Activated CD8-positive, alpha-beta memory T cell treated with anti-CD3 and anti-CD28 coated beads for 36 hours (primary cell): ENCODE measurements around the gene PLBD2. TPM values are rescaled to one million over a fixed set of nuclear protein-coding genes. Genes with fewer than 3 reads are reported as not detected.

ENCODE experiments used
- CTCF ChIA-PET: fragments of 350-600 bp; sonication (Branson Sonifier 250); formaldehyde crosslinking; loops from one replicate; lab custom pipeline; 2021; ENCODE audit warnings: antibody characterized with exemption; lab: Charles Lee
- POLR2A ChIA-PET: fragments of 350-600 bp; sonication (Branson Sonifier 250); formaldehyde crosslinking; loops from one replicate; lab custom pipeline; 2021; ENCODE audit warnings: antibody characterized with exemption; lab: Charles Lee
- total RNA-seq, 2 experiments: library from RNA; stranded (reverse); gene quantifications; one replicate each; pipeline ENCODE4 v1.2.3, GENCODE V29; 2021

Gene PLBD2
- 10 to 100 TPM; 21.2 to 21.7 TPM for total RNA-seq

DNA sequence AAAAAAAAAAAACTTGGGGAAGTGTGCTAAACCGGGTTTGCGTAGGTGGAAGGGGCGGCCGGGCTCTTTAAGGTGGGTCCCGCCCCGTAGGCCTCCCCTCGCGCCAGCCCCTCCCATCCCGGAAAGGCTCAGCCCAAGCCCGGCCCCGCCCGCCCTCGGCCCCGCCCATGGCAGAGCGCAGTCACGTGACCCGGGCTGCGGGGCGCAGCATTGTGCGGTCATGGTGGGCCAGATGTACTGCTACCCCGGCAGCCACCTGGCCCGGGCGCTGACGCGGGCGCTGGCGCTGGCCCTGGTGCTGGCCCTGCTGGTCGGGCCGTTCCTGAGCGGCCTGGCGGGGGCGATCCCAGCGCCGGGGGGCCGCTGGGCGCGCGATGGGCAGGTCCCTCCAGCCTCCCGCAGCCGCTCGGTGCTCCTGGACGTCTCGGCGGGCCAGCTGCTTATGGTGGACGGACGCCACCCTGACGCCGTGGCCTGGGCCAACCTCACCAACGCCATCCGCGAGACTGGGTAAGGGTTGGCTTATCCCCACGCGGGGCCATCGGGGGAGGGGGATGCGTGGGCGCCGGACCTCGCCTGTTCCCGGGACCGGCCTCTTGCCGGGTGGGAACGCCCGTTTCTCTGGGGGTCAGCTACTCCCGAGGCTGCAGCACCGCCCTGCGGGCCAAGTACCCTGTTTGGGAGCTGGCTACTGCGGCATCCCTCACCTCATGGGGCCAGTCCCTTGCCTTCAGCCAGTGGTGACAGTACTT, at the start of gene PLBD2:
PLBD2 (plus strand) TSS at position 207 of the 752 bp plus-strand sequence; CDS start at position 221, 14 bp downstream.
- ChIA-PET CTCF (no interaction called here), POLR2A (interaction anchor here (0.6 to 1.1 kb wide), 4 partner anchors 24 to 243 kb away, joined by 3 to 8 read pairs (median 4); partner anchors contain the start of gene SLC8B1)

GRCh38 chr12:113310489-113310888, 47.9 kb upstream of the PLBD2 start:
- ChIA-PET CTCF (no interaction called here), POLR2A (interaction anchor here (0.8 kb wide), 1 partner anchor 9 kb away, joined by 3 read pairs; no protein-coding TSS in a partner anchor)

DNA sequence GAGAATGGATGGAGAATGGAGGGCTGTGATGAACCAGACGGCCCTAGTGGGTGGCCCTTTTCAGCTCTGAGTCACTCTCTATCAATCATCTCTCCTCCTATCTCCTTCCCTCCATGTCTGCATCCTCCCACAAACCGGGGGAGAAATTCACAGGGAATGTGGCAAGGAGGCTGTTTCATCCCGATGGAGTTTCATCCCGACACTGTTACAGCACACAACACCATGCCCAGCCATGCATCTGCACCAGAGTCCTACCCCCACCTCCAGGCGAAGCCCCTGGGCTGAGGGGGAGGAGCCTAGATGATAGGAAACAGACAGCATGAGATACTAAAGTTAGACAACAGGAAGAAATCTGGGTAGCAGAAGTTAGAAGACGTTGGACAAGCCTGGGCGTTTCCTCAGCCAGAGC, 44.3 kb upstream of the PLBD2 start:
- ChIA-PET CTCF (no interaction called here), POLR2A (no interaction called here)

DNA sequence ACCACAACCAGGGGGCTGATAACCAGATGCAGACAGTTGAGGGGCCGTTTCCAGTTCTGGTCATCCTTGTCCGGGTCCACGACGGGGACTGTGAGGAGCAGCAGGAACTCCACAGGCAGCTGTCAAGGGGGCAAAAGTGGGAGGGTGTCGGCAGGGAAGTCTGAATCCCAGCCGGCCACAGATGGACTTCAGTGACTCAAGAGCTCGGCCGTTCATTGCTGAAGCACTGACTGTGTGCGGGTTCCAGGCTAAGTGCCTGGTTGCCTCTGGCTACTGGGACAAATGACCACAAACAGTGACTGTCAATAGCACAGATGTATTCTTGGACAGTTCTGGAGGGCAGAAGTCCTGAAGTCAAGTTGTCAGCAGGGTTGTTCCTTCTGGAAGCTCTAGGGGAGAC, 43.0 kb upstream of the PLBD2 start:
- CTCF ChIA-PET, result no interaction called here

DNA sequence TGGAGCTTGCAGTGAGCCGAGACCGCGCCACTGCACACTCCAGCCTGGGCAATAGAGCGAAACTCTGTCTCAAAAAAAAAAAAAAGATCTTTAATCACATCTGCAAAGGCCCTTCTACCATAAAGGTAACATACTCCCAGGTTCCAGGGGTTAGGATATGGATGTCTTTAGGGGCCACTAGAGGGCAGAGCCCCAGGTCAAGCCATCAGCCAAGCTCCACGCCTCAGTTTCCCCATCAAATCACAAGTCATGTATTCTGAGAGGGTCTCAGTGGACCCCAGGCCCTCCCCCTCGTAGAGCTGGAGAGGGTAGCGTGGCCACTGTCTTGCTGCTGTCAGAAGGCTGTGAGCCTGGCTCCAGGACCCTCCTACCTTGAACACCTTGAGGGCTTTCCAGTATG, 42.2 kb upstream of the PLBD2 start:
- ChIA-PET POLR2A (no interaction called here), CTCF (no interaction called here)

More for the DNA sequence above, 43.0 kb upstream of the PLBD2 start:
- POLR2A ChIA-PET, result no interaction called here

- POLR2A ChIA-PET, result no interaction called here
- CTCF ChIA-PET, result no interaction called here
These were observed 41.3 kb upstream of the PLBD2 start for GRCh38 chr12:113317122-113317521.

GRCh38 chr12:113318046-113318656, 40.2 kb upstream of the PLBD2 start:
- CTCF ChIA-PET, result no interaction called here
- POLR2A ChIA-PET, result no interaction called here

DNA sequence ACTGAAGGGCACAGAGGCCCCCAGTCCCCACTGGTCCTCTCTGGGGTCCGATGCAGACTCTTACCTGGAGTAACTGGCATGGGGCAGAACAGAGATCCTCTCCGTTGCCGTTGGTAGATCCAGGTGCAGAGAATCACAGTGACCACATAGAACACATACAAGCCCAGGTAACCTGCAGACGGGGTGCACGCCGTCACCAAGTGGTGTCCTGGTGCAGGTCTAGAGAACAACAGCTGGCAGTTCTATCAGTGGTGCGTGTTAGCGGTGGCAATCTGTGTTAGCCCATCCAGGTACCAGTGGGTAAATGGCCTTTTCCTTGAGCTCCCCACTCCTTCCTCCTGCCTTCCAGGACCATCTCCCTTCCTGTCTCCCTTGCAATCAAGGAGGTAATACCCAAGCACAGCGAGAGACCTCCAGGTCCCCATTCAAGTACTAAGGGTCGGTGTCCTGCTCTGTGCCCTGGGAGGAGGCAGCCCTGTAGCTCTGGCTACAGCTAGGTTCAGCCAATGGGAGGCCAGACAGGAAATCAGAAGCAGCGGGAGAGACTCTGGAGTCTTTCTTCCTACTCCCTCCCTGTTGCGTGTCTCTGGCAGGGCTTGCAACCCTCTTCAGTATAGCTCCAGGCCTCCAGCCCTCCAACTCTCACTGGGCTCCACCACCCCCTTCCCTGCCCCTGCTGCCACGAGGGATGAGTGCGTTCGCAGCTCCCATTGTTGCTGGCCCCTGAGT, 39.3 kb upstream of the PLBD2 start:
- ChIA-PET CTCF (no interaction called here), POLR2A (interaction anchor here (0.5 kb wide), 2 partner anchors 9 to 223 kb away, joined by 3 read pairs; no protein-coding TSS in a partner anchor)

- POLR2A ChIA-PET, result no interaction called here
These were observed 38.0 kb upstream of the PLBD2 start for GRCh38 chr12:113320401-113320800.

DNA sequence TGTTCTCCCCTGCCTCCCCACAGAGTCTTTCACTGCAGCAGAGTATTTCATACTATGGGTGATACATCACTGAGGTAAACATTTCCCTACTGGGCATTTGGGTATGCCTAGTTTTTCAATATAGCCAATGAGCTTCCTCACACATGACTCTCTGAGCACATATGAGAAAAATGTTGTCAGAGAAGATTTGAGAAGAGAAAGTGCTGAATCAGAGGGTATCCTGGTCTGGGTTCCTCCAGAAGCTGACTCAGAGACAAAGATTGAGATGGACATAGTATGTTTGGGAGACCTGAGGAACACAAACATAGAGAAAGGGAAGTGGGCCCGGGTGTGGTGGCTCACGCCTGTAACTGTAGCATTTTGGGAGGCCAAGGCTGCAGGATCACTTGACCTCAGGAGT, 36.0 kb upstream of the PLBD2 start:
- ChIA-PET POLR2A (no interaction called here), CTCF (interaction anchor here (1.4 kb wide), 1 partner anchor 13 kb away, joined by 3 read pairs; the partner anchor contains the start of gene SLC8B1)

More at GRCh38 chr12:113320401-113320800, 38.0 kb upstream of the PLBD2 start:
- CTCF ChIA-PET, result no interaction called here

GRCh38 chr12:113325916-113326315, 32.5 kb upstream of the PLBD2 start:
- ChIA-PET POLR2A (no interaction called here), CTCF (interaction anchor here (0.7 kb wide), 1 partner anchor 96 kb away, joined by 3 read pairs; the partner anchor contains the start of gene SDSL)

DNA sequence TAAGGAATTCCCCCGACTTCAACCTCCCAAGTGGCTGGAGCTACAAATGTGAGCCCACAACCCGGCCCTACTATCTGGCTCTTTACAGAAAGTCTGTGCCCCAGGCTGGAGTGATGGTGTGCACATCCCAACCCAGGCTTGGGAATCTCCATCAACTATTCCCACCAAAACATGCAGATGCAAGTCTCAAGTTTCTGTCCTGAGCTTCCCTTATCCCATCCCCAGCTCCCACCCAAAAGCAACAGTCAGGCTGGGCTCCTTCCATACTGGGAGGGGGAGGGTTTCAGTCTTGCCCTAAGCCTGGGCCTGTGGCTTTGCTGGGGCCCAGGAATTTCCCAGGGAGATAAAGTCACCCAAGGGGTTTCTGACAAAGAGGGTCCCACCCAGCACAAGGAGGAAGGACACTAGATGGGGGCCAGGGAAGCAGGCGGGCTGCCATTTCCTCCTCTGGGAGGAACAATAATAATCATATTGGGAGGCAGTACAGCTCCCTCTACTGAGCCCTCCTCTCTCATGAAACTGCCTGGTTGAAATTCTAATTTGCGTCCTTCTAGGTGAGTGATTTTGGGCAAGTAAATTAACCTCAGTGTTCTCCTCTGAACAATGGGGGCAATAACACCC, 31.5 kb upstream of the PLBD2 start:
- POLR2A ChIA-PET, result interaction anchor here (0.7 kb wide), 2 partner anchors 28 to 32 kb away, joined by 4 read pairs; partner anchors contain the start of gene PLBD2
- CTCF ChIA-PET, result no interaction called here

DNA sequence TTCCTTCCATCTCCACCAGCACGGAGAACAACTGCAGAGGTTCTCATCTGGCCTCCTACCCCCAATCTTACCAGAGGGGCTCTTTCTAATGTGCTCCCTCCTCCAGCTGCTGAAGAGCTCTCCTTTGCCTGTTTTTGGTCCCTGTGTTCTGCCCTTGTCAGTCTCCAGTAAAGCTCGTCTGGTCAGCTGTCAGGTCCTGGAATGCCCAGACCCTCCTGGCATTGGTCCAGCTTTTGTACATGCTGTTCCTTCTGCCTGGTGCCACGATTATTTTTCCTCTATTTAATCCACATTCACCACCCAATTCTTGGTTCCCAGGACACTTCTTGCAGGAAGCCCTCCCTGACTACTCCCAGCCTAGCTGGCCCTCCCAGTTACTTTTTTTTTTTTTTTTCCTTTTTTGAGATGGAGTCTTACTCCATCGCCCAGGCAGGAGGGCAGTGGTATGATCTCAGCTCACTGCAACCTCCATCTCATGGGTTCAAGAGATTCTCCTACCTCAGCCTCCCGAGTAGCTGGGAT, 30.0 kb upstream of the PLBD2 start:
- ChIA-PET CTCF (no interaction called here), POLR2A (no interaction called here)

- ChIA-PET POLR2A (no interaction called here), CTCF (interaction anchor here (0.5 kb wide), 1 partner anchor 1789 kb away, joined by 3 read pairs; no protein-coding TSS in a partner anchor)
These were observed 29.2 kb upstream of the PLBD2 start for GRCh38 chr12:113329022-113329790.

- ChIA-PET POLR2A (no interaction called here), CTCF (interaction anchor here (0.5 kb wide), 1 partner anchor 1788 kb away, joined by 3 read pairs; no protein-coding TSS in a partner anchor)
These were observed 28.5 kb upstream of the PLBD2 start for GRCh38 chr12:113329791-113330417.

DNA sequence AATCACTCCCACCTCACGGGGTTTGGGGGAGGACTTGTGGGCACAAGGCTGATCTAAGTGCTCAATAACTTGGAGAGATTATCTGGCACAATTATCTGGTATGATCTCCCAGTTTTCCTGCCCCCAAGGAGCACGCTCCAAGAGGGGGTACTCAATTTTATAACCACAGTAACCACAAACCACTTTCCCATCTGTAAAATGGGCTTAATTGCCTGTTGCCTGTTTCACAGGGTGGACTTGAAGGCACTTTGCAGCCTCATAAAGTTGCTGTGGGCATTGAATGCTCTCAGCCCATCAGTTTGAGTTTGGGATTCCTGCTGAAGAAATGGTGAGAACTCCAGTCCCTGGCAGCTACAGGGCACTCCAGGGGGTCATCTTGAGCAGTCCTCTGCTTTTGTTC, 27.9 kb upstream of the PLBD2 start:
- CTCF ChIA-PET, result no interaction called here
- POLR2A ChIA-PET, result no interaction called here

GRCh38 chr12:113332688-113333417, 25.5 kb upstream of the PLBD2 start:
- POLR2A ChIA-PET, result no interaction called here
- CTCF ChIA-PET, result interaction anchor here (1.1 kb wide), 1 partner anchor 92 kb away, joined by 3 read pairs; no protein-coding TSS in a partner anchor
